Skeletal muscle satellite cell (primary cell): ENCODE results near the gene METTL16.

ENCODE experiments used
- H3K27me3 ChIP-seq: 2 replicates; pipeline ENCODE4 v1.7.0; 2013; ENCODE audit warnings: low read length; ENCODE audit not compliant: control insufficient read depth, insufficient read depth
- H3K36me3 ChIP-seq: 2 replicates; pipeline ENCODE4 v1.7.0; 2013; ENCODE audit warnings: mild to moderate bottlenecking, control low read depth, low read length; ENCODE audit not compliant: insufficient read depth
- H3K4me1 ChIP-seq: 2 replicates; pipeline ENCODE4 v1.7.0; 2013; ENCODE audit warnings: low read length; ENCODE audit not compliant: control insufficient read depth, insufficient read depth
- H3K4me2 ChIP-seq: 2 replicates; pipeline ENCODE4 v1.7.0; 2013; ENCODE audit warnings: mild to moderate bottlenecking, low read length
- H3K4me3 ChIP-seq: 2 replicates; pipeline ENCODE4 v1.7.0; 2013; ENCODE audit warnings: low read length
- H3K9ac ChIP-seq: 2 replicates; pipeline ENCODE4 v1.7.0; 2013; ENCODE audit warnings: mild to moderate bottlenecking, low read depth, low read length, moderate library complexity
- H3K9me3 ChIP-seq: replicated peaks from 2 replicates; pipeline ENCODE4 v1.7.0; 2013; ENCODE audit warnings: mild to moderate bottlenecking, control low read depth, low read length

METTL16 gene

GRCh38 chr17:2392252-2393173, 119.2 kb downstream of the METTL16 start:
- Histone ChIP-seq H3K4me3 (peak overlapping the region; percentile 84), H3K9ac (peak overlapping the region; percentile 98), H3K9me3 (no peaks in the 10 kb centered on the region), H3K36me3 (peaks cover 26% of the 10 kb centered on the region), H3K4me1 (peaks cover 48% of the 10 kb centered on the region), H3K27me3 (no peaks in the 10 kb centered on the region), H3K4me2 (peak overlapping the region; percentile 100)

GRCh38 chr17:2391597-2392251, 120.0 kb downstream of the METTL16 start:
- H3K9ac ChIP-seq: peak overlapping the region; percentile 82
- peaks cover 41% of the 10 kb centered on the region for H3K4me1 ChIP-seq
- H3K9me3 ChIP-seq: no peaks in the 10 kb centered on the region
- no peaks in the 10 kb centered on the region for H3K27me3 ChIP-seq
- H3K4me3 ChIP-seq: peak overlapping the region; percentile 72
- peak overlapping the region; percentile 93 for H3K4me2 ChIP-seq
- peaks cover 33% of the 10 kb centered on the region for H3K36me3 ChIP-seq

GRCh38 chr17:2390199-2390836, 121.4 kb downstream of the METTL16 start:
- peaks cover 26% of the 10 kb centered on the region for H3K4me1 ChIP-seq
- no peak overlapping the region for H3K4me3 ChIP-seq
- H3K9ac ChIP-seq: peak overlapping the region; percentile 5
- no peaks in the 10 kb centered on the region for H3K9me3 ChIP-seq
- H3K27me3 ChIP-seq: no peaks in the 10 kb centered on the region
- H3K4me2 ChIP-seq: no peak overlapping the region
- peaks cover 44% of the 10 kb centered on the region for H3K36me3 ChIP-seq

GRCh38 chr17:2388683-2389055, 123.0 kb downstream of the METTL16 start:
- Histone ChIP-seq H3K36me3 (peaks cover 49% of the 10 kb centered on the region), H3K27me3 (no peaks in the 10 kb centered on the region), H3K9ac (no peak overlapping the region), H3K4me1 (peaks cover 18% of the 10 kb centered on the region), H3K9me3 (no peaks in the 10 kb centered on the region), H3K4me3 (no peak overlapping the region), H3K4me2 (no peak overlapping the region)

- Histone ChIP-seq H3K9ac (no peak overlapping the region), H3K9me3 (no peaks in the 10 kb centered on the region), H3K27me3 (no peaks in the 10 kb centered on the region), H3K4me2 (no peak overlapping the region), H3K4me1 (peaks cover 14% of the 10 kb centered on the region), H3K36me3 (peaks cover 52% of the 10 kb centered on the region), H3K4me3 (no peak overlapping the region)
Observed at GRCh38 chr17:2388020-2388682, 123.5 kb downstream of the METTL16 start.

GRCh38 chr17:2387086-2388019, 124.3 kb downstream of the METTL16 start:
- Histone ChIP-seq H3K4me3 (no peak overlapping the region), H3K9me3 (no peaks in the 10 kb centered on the region), H3K27me3 (no peaks in the 10 kb centered on the region), H3K36me3 (peaks cover 53% of the 10 kb centered on the region), H3K9ac (no peak overlapping the region), H3K4me1 (peaks cover 12% of the 10 kb centered on the region), H3K4me2 (no peak overlapping the region)

- Histone ChIP-seq H3K4me2 (no peak overlapping the region), H3K4me1 (peaks cover 4% of the 10 kb centered on the region), H3K9me3 (no peaks in the 10 kb centered on the region), H3K4me3 (no peak overlapping the region), H3K9ac (no peak overlapping the region), H3K27me3 (no peaks in the 10 kb centered on the region), H3K36me3 (peaks cover 56% of the 10 kb centered on the region)
Observed at GRCh38 chr17:2386400-2387085, 125.1 kb downstream of the METTL16 start.

GRCh38 chr17:2385240-2386210, 126.2 kb downstream of the METTL16 start:
- Histone ChIP-seq H3K36me3 (peaks cover 58% of the 10 kb centered on the region), H3K9ac (no peak overlapping the region), H3K9me3 (no peaks in the 10 kb centered on the region), H3K27me3 (no peaks in the 10 kb centered on the region), H3K4me3 (no peak overlapping the region), H3K4me2 (no peak overlapping the region), H3K4me1 (no peaks in the 10 kb centered on the region)

GRCh38 chr17:2384439-2385127, 127.1 kb downstream of the METTL16 start:
- H3K27me3 ChIP-seq: no peaks in the 10 kb centered on the region
- no peak overlapping the region for H3K9ac ChIP-seq
- H3K9me3 ChIP-seq: no peaks in the 10 kb centered on the region
- H3K4me2 ChIP-seq: no peak overlapping the region
- H3K4me3 ChIP-seq: no peak overlapping the region
- no peaks in the 10 kb centered on the region for H3K4me1 ChIP-seq
- H3K36me3 ChIP-seq: peaks cover 59% of the 10 kb centered on the region
